HK-2 (cell line): ENCODE results near the gene HSDL2.
"Not testable (repeated sequence)": the region's sequence is repeated elsewhere in the genome, so short reads cannot be mapped to it uniquely, and the experiment has no call there.

ENCODE experiments used
- DNase-seq: peaks from one replicate; pipeline ENCODE4 v3.0.0-alpha.2; 2018; ENCODE audit not compliant: unreplicated experiment

Gene HSDL2

GRCh38 chr9:112396872-112397271 lies 17.0 kb downstream of the HSDL2 start:
- no peak for DNase-seq

- no peak for DNase-seq
These were observed 21.4 kb downstream of the HSDL2 start for GRCh38 chr9:112401175-112401815.

GRCh38 chr9:112403614-112404201 lies 23.8 kb downstream of the HSDL2 start:
- no peak for DNase-seq

- DNase-seq = no peak
These were observed 24.6 kb downstream of the HSDL2 start for GRCh38 chr9:112404508-112404932.

DNA sequence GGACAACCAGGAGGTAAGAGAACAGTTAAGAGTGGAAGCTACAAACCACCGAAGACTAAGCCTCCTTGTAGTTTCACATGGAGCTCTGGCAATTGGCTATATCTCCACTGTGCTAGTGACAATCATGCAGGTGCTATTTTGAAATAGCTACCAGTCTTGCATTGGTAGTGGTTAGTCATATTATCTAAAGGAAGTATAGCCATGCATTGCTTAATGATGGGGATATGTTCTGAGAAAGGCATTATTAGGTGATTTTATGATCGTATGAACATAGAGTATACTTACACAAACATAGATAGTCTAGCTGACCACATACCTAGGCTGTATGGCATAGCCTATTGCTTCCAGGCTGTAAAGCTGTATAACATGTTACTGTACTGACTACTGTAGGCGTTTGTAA lies 28.4 kb downstream of the HSDL2 start:
- no peak for DNase-seq

DNA sequence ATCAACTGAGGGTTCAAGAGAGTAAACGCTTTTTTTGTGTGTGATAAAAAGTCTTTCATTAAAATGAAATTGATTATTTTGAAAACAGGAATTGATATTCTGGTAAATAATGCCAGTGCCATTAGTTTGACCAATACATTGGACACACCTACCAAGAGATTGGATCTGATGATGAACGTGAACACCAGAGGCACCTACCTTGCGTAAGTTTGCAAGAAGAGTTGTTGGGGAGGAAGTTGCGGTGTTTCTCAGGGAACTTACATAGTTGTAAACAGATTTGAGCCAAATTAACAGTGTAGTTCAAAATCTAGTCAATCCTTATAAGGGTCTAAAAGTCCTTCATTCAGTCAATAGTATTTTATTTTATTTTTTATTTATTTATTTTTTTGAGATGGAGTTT lies 28.9 kb downstream of the HSDL2 start:
- no peak for DNase-seq

GRCh38 chr9:112409758-112410157 lies 29.9 kb downstream of the HSDL2 start:
- DNase-seq = no peak

DNA sequence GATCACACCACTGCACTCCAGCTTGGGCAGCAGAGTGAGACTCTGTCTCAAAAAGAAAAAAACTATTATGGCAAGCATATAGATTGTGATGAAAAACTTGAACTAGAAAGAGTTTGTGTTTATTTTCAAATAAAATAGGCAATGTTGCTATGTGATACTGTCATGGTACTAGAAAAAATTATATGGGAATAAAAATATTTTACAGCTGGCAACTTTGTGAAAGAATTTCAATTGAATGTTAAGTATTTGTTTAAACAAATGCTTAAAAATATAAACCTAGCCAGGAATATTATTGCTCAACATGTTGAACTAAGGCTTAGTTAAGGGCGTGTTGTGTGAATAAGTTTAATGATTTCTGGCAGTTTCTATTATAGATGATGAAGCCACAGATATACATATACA lies 31.7 kb downstream of the HSDL2 start:
- DNase-seq = no peak

GRCh38 chr9:112413728-112414127 lies 33.8 kb downstream of the HSDL2 start:
- not testable (repeated sequence) for DNase-seq

GRCh38 chr9:112420208-112420607 lies 40.3 kb downstream of the HSDL2 start:
- DNase-seq = no peak

DNA sequence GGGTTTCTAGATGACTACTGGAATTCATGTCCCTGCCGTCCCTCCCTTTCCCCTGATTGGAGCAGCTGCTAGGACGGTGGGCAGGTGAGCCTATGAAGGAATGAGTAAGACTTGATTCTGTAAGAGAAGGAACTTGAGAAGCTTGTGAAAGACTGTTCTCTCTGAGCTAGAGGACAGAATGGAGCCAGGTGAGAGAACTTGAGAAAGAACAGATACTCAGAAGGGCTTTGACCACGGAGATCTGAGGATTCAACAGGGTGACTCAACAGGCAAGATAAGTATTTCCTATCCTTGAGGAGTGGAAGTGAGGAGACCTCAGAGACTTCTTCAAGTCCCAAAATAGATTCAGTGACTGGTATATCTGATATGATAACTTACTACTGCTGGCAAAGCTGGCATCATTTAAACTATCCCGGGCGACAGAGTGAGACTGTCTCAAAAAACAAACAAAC lies 41.9 kb downstream of the HSDL2 start:
- DNase-seq = no peak

- DNase-seq = no peak
These were observed 42.7 kb downstream of the HSDL2 start for GRCh38 chr9:112422417-112423148.

GRCh38 chr9:112430006-112430522 lies 50.2 kb downstream of the HSDL2 start:
- DNase-seq = no peak

DNA sequence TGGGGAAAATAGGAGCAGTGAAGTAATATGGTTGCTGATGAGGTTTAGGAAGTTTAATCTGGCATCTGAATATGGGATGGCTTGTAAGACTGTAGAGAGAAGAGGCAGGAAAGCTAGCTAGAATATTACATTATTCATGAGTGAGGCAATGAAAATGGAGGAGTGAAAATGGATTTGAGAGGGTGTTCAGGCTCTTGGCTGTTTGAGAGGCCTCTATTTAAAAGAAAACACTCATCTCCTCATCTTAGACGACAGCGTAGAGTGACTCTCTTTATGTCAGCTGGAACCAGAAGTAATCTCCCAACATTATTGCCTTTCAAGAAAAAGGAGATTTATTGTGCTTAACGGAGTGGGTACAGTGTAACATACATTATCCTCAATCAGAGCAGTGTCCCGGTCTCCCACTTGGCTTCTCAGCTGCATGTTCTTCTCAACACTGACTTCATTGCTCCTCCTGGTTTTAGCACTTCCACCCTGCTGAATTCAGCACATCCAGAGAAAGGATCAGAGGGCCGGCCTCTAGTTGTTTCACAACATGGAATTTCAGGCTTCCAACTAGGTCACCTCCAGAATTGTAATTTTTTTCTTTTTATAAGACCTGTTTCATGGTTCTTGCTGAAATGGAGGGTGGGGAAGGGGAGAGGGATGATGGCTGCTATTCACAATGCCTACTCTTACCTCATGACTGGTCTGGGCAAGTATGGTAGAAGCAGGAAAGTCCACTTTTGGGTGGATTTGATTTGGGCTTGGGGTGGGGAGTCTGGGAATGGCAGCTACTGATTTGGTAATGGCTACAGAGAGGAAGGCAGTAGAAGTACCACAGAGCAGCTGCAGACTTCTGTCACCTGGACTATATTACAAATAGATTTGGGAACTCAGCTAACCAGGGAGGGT lies 53.8 kb downstream of the HSDL2 start:
- no peak for DNase-seq

DNA sequence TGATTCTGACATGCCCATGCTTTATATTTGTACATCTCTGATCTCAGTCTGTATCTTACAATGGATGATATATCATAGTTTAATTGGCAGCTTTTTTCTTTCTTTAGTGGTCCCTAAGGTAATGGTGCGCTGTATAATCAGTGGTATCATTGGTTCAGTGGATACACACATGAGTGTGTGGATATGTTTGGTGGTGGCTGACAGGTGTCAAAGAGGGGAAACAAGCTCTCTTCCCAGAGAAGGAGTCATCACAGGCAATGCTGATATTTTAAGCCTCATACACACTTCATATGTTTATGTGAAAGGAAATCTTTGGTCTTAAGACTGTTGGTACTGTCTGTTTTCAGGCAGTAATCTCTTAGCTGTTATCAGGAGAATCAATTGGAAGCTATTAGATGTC lies 54.6 kb downstream of the HSDL2 start:
- DNase-seq = no peak

GRCh38 chr9:112437406-112437805 lies 57.5 kb downstream of the HSDL2 start:
- DNase-seq = no peak

DNA sequence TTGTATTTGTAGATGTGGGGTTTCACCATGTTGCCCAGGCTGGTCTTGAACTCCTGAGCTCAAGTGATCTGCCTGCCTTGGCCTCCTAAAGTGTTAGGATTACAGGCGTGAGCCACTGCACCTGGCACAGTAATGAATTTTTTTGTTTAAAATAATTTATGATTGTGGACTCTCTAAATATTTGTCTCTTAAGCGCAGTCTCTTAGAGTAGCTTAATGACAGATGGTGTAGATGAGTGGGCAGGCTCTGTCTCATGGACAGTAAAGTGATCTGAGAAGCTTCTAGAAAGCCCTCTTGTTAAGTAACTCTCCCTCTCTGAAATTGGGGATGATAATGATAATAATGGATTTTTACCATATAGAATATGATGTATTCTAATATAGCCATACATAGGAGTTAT lies 59.3 kb downstream of the HSDL2 start:
- DNase-seq = no peak

- no peak for DNase-seq
These were observed 59.9 kb downstream of the HSDL2 start for GRCh38 chr9:112439825-112440224.

DNA sequence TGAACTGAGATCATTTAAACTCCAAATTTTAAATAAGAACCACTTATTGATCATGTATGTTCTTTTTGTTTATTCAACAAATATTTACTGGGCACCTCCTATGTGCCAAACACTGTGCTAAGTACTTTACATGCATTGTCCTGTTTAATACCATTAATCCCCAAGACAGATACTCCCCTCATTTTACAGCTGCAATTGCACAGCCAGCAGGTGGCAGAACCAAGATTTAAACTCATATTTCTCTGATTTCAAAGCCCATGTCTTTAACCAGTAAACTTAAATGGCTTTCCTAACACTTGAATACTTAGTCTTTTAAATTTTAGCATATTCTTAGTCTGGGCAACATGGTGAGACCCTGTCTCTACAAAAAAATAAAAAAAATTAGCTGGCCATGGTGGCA lies 63.3 kb downstream of the HSDL2 start:
- no peak for DNase-seq

DNA sequence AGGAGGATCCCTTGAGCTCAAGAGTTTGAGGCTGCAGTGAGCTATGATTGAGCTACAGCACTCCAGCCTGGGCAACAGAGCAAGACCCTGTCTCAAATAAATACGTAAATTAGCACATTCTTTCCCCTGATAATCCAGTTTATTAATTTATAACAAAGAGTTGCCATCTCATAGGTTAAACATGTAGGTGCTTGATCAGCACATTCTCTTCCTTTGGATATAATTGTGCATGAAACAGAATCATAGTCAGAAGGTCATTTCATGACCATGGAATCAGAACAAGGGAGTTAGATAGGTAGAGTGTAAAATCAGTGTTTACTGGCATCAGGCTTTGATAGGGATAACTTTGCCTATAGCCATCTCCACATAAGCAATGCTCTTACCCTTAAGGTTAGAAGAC lies 63.7 kb downstream of the HSDL2 start:
- DNase-seq = no peak

GRCh38 chr9:112445196-112445595 lies 65.3 kb downstream of the HSDL2 start:
- DNase-seq = no peak

DNA sequence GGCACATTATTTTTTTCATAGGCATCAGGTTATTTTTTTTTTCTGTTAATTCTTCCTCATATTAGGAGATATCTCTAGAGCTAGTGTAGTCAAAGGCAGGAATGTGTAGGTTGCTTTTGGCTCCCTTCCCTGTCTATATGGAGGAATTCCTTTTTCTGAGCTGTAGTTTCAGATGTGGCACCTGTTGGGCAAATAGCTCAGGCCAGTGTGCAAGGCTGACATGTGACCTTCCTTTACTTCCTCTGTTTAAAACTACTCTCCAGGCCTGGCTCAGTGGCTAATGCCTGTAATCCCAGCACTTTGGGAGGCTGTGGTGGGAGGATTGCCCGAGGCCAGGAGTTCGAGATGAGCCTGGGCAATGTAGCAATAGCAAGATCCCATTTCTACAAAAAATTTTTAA lies 66.2 kb downstream of the HSDL2 start:
- DNase-seq = no peak
